Measurements from ENCODE around the gene RARS1. TPM values are rescaled to one million over a fixed set of nuclear protein-coding genes. Genes with fewer than 3 reads are reported as not detected.

Gene RARS1
- total and polyA plus RNA-seq, 2 donors from 2014 or later, result 35.5 to 62.8 TPM

GRCh38 chr5:168549554-168549953, 63.3 kb downstream of the RARS1 start:
- no peak overlapping the region for H3K27ac ChIP-seq (ENCODE audit: low read depth in 2 of 2, low read length in 2 of 2)
- intact Hi-C loops (cut with DNase I), result no loop called here
- peaks cover 0 to 5% (median 3%) of the 10 kb centered on the region in 3 donors for H3K36me3 ChIP-seq (ENCODE audit: control insufficient read depth in 2 of 3, insufficient read depth in 3 of 3, low read length in 3 of 3)

GRCh38 chr5:168550656-168551055, 64.4 kb downstream of the RARS1 start:
- Histone ChIP-seq H3K9me3 (ENCODE audit: control insufficient read depth in 2 of 3, insufficient read depth in 1 of 3, low read length in 3 of 3) (no peaks in the 10 kb centered on the region), H3K9ac (ENCODE audit: low read length in 3 of 3) (no peak overlapping the region), H3K27me3 (ENCODE audit: control insufficient read depth, insufficient read depth, low read length) (no peaks in the 10 kb centered on the region), H3K27ac (ENCODE audit: low read depth in 2 of 2, low read length in 2 of 2) (no peak overlapping the region), H3K36me3 (ENCODE audit: control insufficient read depth in 2 of 3, insufficient read depth in 3 of 3, low read length in 3 of 3) (peaks cover 0 to 5% (median 3%) of the 10 kb centered on the region in 3 donors), H3K4me3 (ENCODE audit: low read length in 3 of 3) (no peak overlapping the region), H3K4me1 (ENCODE audit: control insufficient read depth in 2 of 3, insufficient read depth in 2 of 3, low read depth in 1 of 3, low read length in 3 of 3) (no peaks in the 10 kb centered on the region)
- intact Hi-C loops (cut with DNase I), result no loop called here
- DNase-seq (no peak), FAIRE-seq (peak; percentile 8)
- TF ChIP-seq CTCF (IDR thresholded peaks at IDR 0.05; ENCODE audit: borderline replicate concordance, extremely low read depth, insufficient read depth), result no peak

More at GRCh38 chr5:168549554-168549953, 63.3 kb downstream of the RARS1 start:
- no peak overlapping the region for H3K9ac ChIP-seq (ENCODE audit: low read length in 3 of 3)
- H3K4me3 ChIP-seq (ENCODE audit: low read length in 3 of 3), result no peak overlapping the region
- no peak for DNase-seq
- no peak for FAIRE-seq
- TF ChIP-seq CTCF (IDR thresholded peaks at IDR 0.05; ENCODE audit: borderline replicate concordance, extremely low read depth, insufficient read depth), result no peak
- no peaks in the 10 kb centered on the region for H3K9me3 ChIP-seq (ENCODE audit: control insufficient read depth in 2 of 3, insufficient read depth in 1 of 3, low read length in 3 of 3)
- H3K4me1 ChIP-seq (ENCODE audit: control insufficient read depth in 2 of 3, insufficient read depth in 2 of 3, low read depth in 1 of 3, low read length in 3 of 3), result no peaks in the 10 kb centered on the region
- H3K27me3 ChIP-seq (ENCODE audit: control insufficient read depth, insufficient read depth, low read length), result no peaks in the 10 kb centered on the region

GRCh38 chr5:168552146-168552545, 65.9 kb downstream of the RARS1 start:
- no peak for TF ChIP-seq CTCF (IDR thresholded peaks at IDR 0.05; ENCODE audit: borderline replicate concordance, extremely low read depth, insufficient read depth)
- Histone ChIP-seq H3K9ac (ENCODE audit: low read length in 3 of 3) (no peak overlapping the region), H3K4me3 (ENCODE audit: low read length in 3 of 3) (no peak overlapping the region), H3K9me3 (ENCODE audit: control insufficient read depth in 2 of 3, insufficient read depth in 1 of 3, low read length in 3 of 3) (no peaks in the 10 kb centered on the region), H3K4me1 (ENCODE audit: control insufficient read depth in 2 of 3, insufficient read depth in 2 of 3, low read depth in 1 of 3, low read length in 3 of 3) (no peaks in the 10 kb centered on the region), H3K36me3 (ENCODE audit: control insufficient read depth in 2 of 3, insufficient read depth in 3 of 3, low read length in 3 of 3) (peaks cover 0 to 5% (median 3%) of the 10 kb centered on the region in 3 donors), H3K27me3 (ENCODE audit: control insufficient read depth, insufficient read depth, low read length) (no peaks in the 10 kb centered on the region), H3K27ac (ENCODE audit: low read depth in 2 of 2, low read length in 2 of 2) (no peak overlapping the region)
- intact Hi-C loops (cut with DNase I), result no loop called here
- DNase-seq (no peak), FAIRE-seq (no peak)
